ENCODE data around the gene CDY1.
"Not testable (repeated sequence)": the region's sequence is repeated elsewhere in the genome, so short reads cannot be mapped to it uniquely, and the experiment has no call there.

The CDY1 gene

GRCh38 chrY:25621817-25622216 lies at the start of gene CDY1:
Gene CDY1 (plus strand): TSS chrY:25622117. CDS start chrY:25622443, 326 bp downstream.
- DNase-seq (ENCODE audit: low read depth): not testable (repeated sequence)

- DNase-seq (ENCODE audit: low read depth): not testable (repeated sequence)
Observed at GRCh38 chrY:25593336-25593735, 28.6 kb upstream of the CDY1 start.

- DNase-seq (ENCODE audit: low read depth): not testable (repeated sequence)
Observed at GRCh38 chrY:25620209-25620608, 1.7 kb upstream of the CDY1 start.

- DNase-seq (ENCODE audit: low read depth): not testable (repeated sequence)
Observed at GRCh38 chrY:25626524-25626923, 4.6 kb downstream of the CDY1 start.

GRCh38 chrY:25630383-25631112 lies 8.6 kb downstream of the CDY1 start:
- DNase-seq (ENCODE audit: low read depth): not testable (repeated sequence)

- DNase-seq (ENCODE audit: low read depth): not testable (repeated sequence)
Observed at GRCh38 chrY:25639852-25640251, 17.9 kb downstream of the CDY1 start.

GRCh38 chrY:25643024-25643915 lies 21.4 kb downstream of the CDY1 start:
- DNase-seq (ENCODE audit: low read depth): not testable (repeated sequence)

All from activated T-cell treated with anti-CD3 and anti-CD28 coated beads for 48 hours (primary cell).